A673 (cell line): ENCODE results near the gene TMEM106C. TPM values are rescaled to one million over a fixed set of nuclear protein-coding genes. Genes with fewer than 3 reads are reported as not detected.

Experiments
- BruUV-seq: library from RNA; stranded (reverse); fragments of 400-500 nt; replicated peaks from 2 replicates; lab custom pipeline; 2021; lab: Mats Ljungman, UMichigan
- CTCF ChIA-PET: fragments of 300-600 bp; sonication (Branson Sonifier 250); formaldehyde crosslinking; loops from one replicate; lab custom pipeline; 2022; ENCODE audit warnings: antibody characterized with exemption; lab: Charles Lee
- POLR2A ChIA-PET: fragments of 300-600 bp; sonication (Branson Sonifier 250); formaldehyde crosslinking; loops from one replicate; lab custom pipeline; 2022; ENCODE audit warnings: antibody characterized with exemption; ENCODE audit not compliant: low non-redundant PET; lab: Charles Lee
- DNase-seq: peaks from one replicate; pipeline ENCODE4 v3.0.0-alpha.2; 2015; ENCODE audit warnings: low spot score
- H3K27ac ChIP-seq: fragments of 200-600 bp; sonication (generic); 2 replicates; pipeline ENCODE4 v1.5.1; 2016; ENCODE audit warnings: mixed run types, low read depth, mild to moderate bottlenecking, mixed read lengths, antibody characterized with exemption, low read length; ENCODE audit not compliant: poor library complexity, severe bottlenecking
- H3K27me3 ChIP-seq: fragments of 200-600 bp; sonication (generic); replicated peaks from 2 replicates; pipeline ENCODE4 v1.6.1; 2017; ENCODE audit warnings: mixed run types, low read depth, mild to moderate bottlenecking, mixed read lengths, antibody characterized with exemption, low read length; ENCODE audit not compliant: insufficient read depth, poor library complexity
- H3K36me3 ChIP-seq: fragments of 200-600 bp; sonication (generic); 2 replicates; pipeline ENCODE4 v1.6.1; 2016; ENCODE audit warnings: mixed run types, mild to moderate bottlenecking, mixed read lengths, antibody characterized with exemption, low read length; ENCODE audit not compliant: insufficient read depth, poor library complexity, severe bottlenecking
- H3K4me1 ChIP-seq: fragments of 200-600 bp; sonication (generic); 2 replicates; pipeline ENCODE4 v1.6.1; 2017; ENCODE audit warnings: mixed run types, mild to moderate bottlenecking, mixed read lengths, antibody characterized with exemption, low read length; ENCODE audit not compliant: insufficient read depth, poor library complexity, severe bottlenecking
- H3K4me3 ChIP-seq: fragments of 200-600 bp; sonication (generic); 2 replicates; pipeline ENCODE4 v1.5.1; 2016; ENCODE audit warnings: low read depth, mixed run types, mild to moderate bottlenecking, mixed read lengths, low read length; ENCODE audit not compliant: poor library complexity, severe bottlenecking
- H3K9me3 ChIP-seq: fragments of 200-600 bp; sonication (generic); 2 replicates; pipeline ENCODE4 v1.6.1; 2016; ENCODE audit warnings: mixed run types, low read depth, mild to moderate bottlenecking, mixed read lengths, antibody characterized with exemption, low read length; ENCODE audit not compliant: poor library complexity, severe bottlenecking
- EZH2 ChIP-seq: fragments of 200-600 bp; sonication (generic); IDR thresholded peaks from 2 replicates; pipeline ENCODE4 v1.6.1; 2017; ENCODE audit warnings: borderline replicate concordance, low read depth, mild to moderate bottlenecking, mixed read lengths, antibody characterized with exemption, low read length; ENCODE audit not compliant: poor library complexity, severe bottlenecking
- intact Hi-C: fragments of 100-400 bp; cut with micrococcal nuclease; formaldehyde crosslinking; loops from one replicate; pipeline ENCODE4 v1.10.0; 2022; ENCODE audit not compliant: unreplicated experiment
- total RNA-seq: library from RNA; stranded (reverse); gene quantifications from 2 replicates; pipeline ENCODE4 v1.2.3, GENCODE V29; 2021
- TF ChIP-seq, protein P1 (sequence below): fragments of 300-800, 200-600 bp; sonication (generic); conservative IDR thresholded peaks from 2 replicates; pipeline ENCODE4 v1.5.1; 2017; ENCODE audit warnings: low read depth, mild to moderate bottlenecking, antibody characterized with exemption, low read length, moderate library complexity, mixed read lengths

The TMEM106C gene
- total RNA-seq, 1 experiment from 2014 or later: 182 TPM

DNA sequence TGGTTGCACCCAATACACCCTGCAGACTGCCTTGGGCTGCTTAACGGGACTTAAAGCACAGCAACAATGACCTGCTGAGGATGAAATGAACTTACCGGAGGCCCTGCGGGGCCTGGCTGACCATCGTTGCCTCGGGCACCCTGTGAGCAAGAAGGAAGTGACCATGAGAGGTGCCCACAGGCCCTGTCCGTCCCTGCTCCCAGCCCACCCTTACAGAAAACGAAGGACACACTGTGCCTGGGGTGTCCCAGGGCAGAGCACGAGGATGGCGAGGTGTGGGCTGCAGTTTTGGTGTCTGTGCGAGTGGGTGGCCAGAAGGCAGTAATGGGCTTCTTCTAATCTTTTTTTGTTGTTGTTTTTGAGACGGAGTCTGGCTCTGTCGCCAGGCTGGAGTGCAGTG lies 26.3 kb downstream of the TMEM106C start:
- ChIA-PET POLR2A (no interaction called here), CTCF (no interaction called here)
- H3K27me3 ChIP-seq: no peaks in the 10 kb centered on the region
- no peak overlapping the region for H3K27ac ChIP-seq
- H3K4me1 ChIP-seq: no peaks in the 10 kb centered on the region
- no TSS peak for BruUV-seq
- H3K4me3 ChIP-seq: no peak overlapping the region
- no peaks in the 10 kb centered on the region for H3K36me3 ChIP-seq
- H3K9me3 ChIP-seq: no peaks in the 10 kb centered on the region
- TF ChIP-seq, protein P1, sequence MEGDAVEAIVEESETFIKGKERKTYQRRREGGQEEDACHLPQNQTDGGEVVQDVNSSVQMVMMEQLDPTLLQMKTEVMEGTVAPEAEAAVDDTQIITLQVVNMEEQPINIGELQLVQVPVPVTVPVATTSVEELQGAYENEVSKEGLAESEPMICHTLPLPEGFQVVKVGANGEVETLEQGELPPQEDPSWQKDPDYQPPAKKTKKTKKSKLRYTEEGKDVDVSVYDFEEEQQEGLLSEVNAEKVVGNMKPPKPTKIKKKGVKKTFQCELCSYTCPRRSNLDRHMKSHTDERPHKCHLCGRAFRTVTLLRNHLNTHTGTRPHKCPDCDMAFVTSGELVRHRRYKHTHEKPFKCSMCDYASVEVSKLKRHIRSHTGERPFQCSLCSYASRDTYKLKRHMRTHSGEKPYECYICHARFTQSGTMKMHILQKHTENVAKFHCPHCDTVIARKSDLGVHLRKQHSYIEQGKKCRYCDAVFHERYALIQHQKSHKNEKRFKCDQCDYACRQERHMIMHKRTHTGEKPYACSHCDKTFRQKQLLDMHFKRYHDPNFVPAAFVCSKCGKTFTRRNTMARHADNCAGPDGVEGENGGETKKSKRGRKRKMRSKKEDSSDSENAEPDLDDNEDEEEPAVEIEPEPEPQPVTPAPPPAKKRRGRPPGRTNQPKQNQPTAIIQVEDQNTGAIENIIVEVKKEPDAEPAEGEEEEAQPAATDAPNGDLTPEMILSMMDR: no peak
- TF ChIP-seq EZH2: no peak
- intact Hi-C loops: no loop called here
- DNase-seq: no peak

DNA sequence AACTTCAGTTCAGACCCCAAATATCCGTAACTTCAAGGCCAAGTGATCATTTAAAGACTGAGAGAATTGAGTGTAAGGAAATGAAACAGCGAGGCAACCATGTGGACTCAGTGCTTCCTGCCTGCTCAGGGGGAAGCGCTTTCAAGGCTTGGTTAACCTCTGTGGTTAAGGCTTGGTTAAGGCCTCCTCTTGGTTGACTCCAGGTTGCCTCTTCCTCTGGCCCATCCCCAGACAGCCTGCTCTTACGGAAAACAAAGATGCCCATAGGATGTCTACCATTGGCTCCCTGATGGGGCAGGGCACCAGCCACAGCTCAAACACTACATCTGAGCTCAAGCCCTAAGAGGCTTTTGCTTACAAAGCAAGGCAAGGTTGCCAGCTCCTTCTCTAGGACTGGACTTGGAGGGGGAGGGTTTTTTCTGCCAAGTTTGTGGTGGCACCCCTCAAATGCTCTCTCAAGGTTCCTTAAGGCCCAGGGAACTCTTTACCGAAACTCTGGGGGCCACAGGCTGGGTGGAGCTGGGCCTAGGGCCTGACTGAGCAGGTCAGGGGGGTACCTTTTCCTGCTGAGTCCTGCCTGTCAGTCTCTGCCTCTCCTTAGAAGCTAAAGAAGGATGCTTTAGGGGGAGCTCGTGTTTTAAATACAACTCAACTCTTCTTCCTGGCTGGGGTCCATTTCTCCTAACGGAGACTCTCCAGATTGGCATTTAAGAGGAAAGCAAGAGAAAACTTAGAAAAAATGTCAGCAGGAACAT lies 27.1 kb downstream of the TMEM106C start:
- Histone ChIP-seq H3K27ac (no peak overlapping the region), H3K4me3 (no peak overlapping the region), H3K9me3 (no peaks in the 10 kb centered on the region), H3K27me3 (no peaks in the 10 kb centered on the region), H3K36me3 (no peaks in the 10 kb centered on the region), H3K4me1 (no peaks in the 10 kb centered on the region)
- CTCF ChIA-PET: no interaction called here
- TF ChIP-seq, protein P1: no peak
- TF ChIP-seq EZH2: no peak
- POLR2A ChIA-PET: no interaction called here
- intact Hi-C loops: no loop called here
- BruUV-seq: no TSS peak
- no peak for DNase-seq

DNA sequence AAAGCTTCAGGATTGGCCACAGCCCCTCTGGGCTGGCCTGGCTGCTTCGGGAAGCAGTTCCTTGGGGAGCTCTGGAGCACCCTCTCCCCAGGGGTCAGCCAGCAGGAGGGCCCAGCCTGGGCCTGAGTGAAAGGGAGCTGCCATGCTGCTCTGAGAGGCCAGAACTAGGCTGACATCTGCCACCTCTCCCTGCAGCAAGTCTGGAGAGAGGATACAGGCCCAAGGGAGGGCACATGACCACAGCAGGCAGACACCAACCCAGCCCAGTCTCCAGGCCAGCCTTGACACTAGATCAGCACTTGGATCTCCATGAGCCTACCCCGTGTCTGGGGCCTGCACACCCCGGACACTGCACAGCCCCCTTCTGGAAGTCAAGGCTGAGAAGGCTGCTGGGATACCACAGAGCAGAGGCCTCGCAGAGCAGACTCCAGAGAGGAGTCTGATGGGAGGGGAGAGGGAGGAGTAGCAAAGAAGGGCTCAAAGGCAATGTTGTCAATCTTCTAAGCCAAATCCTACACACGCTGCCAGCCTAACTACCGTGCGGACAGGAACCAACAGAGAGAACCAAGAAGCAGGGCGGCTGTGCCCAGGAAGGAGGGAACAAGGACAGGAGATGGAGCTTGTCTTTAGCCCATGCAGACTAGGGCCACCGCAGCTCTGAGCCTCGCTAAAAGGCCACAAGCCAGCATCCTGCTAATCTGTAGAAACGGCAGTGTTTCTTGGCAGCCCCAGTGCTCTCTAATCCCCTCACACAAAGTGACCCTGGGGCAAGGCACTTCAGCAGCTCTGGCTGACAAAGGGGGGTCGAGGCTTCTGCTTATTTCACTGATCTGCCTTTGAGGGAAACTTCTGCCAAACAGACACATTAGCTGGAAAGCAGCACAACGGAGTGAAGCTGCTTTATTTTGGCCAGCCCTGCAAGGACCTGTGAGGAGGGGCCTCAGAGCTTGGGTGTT lies 28.0 kb downstream of the TMEM106C start:
- Histone ChIP-seq H3K4me3 (no peak overlapping the region), H3K27me3 (peaks cover 3% of the 10 kb centered on the region), H3K36me3 (no peaks in the 10 kb centered on the region), H3K27ac (no peak overlapping the region), H3K4me1 (no peaks in the 10 kb centered on the region), H3K9me3 (no peaks in the 10 kb centered on the region)
- CTCF ChIA-PET: interaction anchor here (0.6 kb wide), 1 partner anchor 678 kb away, joined by 4 read pairs; no protein-coding TSS in a partner anchor
- POLR2A ChIA-PET: no interaction called here
- TF ChIP-seq, protein P1: no peak
- no peak for TF ChIP-seq EZH2
- intact Hi-C loops: no loop called here
- no TSS peak for BruUV-seq
- no peak for DNase-seq
